Fibroblast of pulmonary artery (primary cell): Measurements from ENCODE around the gene TRH.
"Not testable (repeated sequence)": the region's sequence is repeated elsewhere in the genome, so short reads cannot be mapped to it uniquely, and the experiment has no call there.

ENCODE experiments used
- DNase-seq: peaks from one replicate; pipeline ENCODE4 v3.0.0-alpha.2; 2010; ENCODE audit warnings: low read depth
- H3K4me3 ChIP-seq: replicated peaks from 2 replicates; pipeline ENCODE4 v1.5.1; 2011; ENCODE audit warnings: low read depth, mild to moderate bottlenecking, control low read depth, low read length, moderate library complexity
- CTCF ChIP-seq: IDR thresholded peaks from 2 replicates; pipeline ENCODE4 v1.5.1; 2011; ENCODE audit warnings: mild to moderate bottlenecking, control low read depth, low read length, inconsistent platforms; ENCODE audit errors: missing control alignments

TRH gene

GRCh38 chr3:129994883-129995559 is 20.5 kb downstream of the TRH start:
- H3K4me3 ChIP-seq: no peak overlapping the region
- TF ChIP-seq CTCF: no peak
- no peak for DNase-seq

- no peak for DNase-seq
- no peak for TF ChIP-seq CTCF
- no peak overlapping the region for H3K4me3 ChIP-seq
Measured at GRCh38 chr3:129996073-129996472, 21.6 kb downstream of the TRH start.

- not testable (repeated sequence) for DNase-seq
Measured at GRCh38 chr3:129999176-129999575, 24.7 kb downstream of the TRH start.

GRCh38 chr3:130002666-130003598 is 28.4 kb downstream of the TRH start:
- peak; percentile 16 for TF ChIP-seq CTCF
- H3K4me3 ChIP-seq: peak overlapping the region; percentile 36
- DNase-seq: peak; percentile 22

More at GRCh38 chr3:129999176-129999575, 24.7 kb downstream of the TRH start:
- not testable (repeated sequence) for H3K4me3 ChIP-seq

- no peak for DNase-seq
- H3K4me3 ChIP-seq: no peak overlapping the region
- TF ChIP-seq CTCF: no peak
Measured at GRCh38 chr3:130010556-130010955, 36.0 kb downstream of the TRH start.

GRCh38 chr3:130012108-130012507 is 37.6 kb downstream of the TRH start:
- not testable (repeated sequence) for H3K4me3 ChIP-seq
- DNase-seq: peak; percentile 3

- not testable (repeated sequence) for H3K4me3 ChIP-seq, DNase-seq
Measured at GRCh38 chr3:130013246-130013645, 38.7 kb downstream of the TRH start.

GRCh38 chr3:130014526-130014925 is 40.0 kb downstream of the TRH start:
- no peak overlapping the region for H3K4me3 ChIP-seq
- peak; percentile 3 for DNase-seq
- no peak for TF ChIP-seq CTCF

GRCh38 chr3:130017661-130018060 is 43.1 kb downstream of the TRH start:
- not testable (repeated sequence) for H3K4me3 ChIP-seq, DNase-seq

GRCh38 chr3:130026146-130026829 is 51.8 kb downstream of the TRH start:
- not testable (repeated sequence) for DNase-seq, H3K4me3 ChIP-seq

- not testable (repeated sequence) for DNase-seq, H3K4me3 ChIP-seq
Measured at GRCh38 chr3:130027437-130027836, 52.9 kb downstream of the TRH start.
